IMR-90 (cell line): Measurements from ENCODE around the gene SGO2. TPM values are rescaled to one million over a fixed set of nuclear protein-coding genes. Genes with fewer than 3 reads are reported as not detected.

Experiments
- ATAC-seq: fragments of 200-7000 bp; cut with Tn5 transposase; 2 replicates; pipeline ENCODE4 v1.9.1; 2020; ENCODE audit warnings: low read depth, mild to moderate bottlenecking, moderate library complexity
- BruUV-seq: library from RNA; stranded (reverse); fragments of 400-500 nt; replicated peaks from 2 replicates; lab custom pipeline; 2021; lab: Mats Ljungman, UMichigan
- CTCF ChIA-PET: fragments of 300-600 bp; formaldehyde crosslinking; extraction: SDS; loops from one replicate; lab custom pipeline; 2021; ENCODE audit warnings: antibody characterized with exemption; lab: Yijun Ruan, JAX
- POLR2A ChIA-PET: fragments of 300-600 bp; sonication (Branson Sonifier 250); formaldehyde crosslinking; loops from one replicate; lab custom pipeline; 2022; ENCODE audit warnings: antibody characterized with exemption; ENCODE audit not compliant: unreplicated experiment; lab: Charles Lee
- DNase-seq: peaks from one replicate; pipeline ENCODE4 v3.0.0; 2013
- H2AFZ ChIP-seq: replicated peaks from 2 replicates; pipeline ENCODE3; 2013; ENCODE audit warnings: low read length, mild to moderate bottlenecking; ENCODE audit not compliant: poor library complexity
- H2AK5ac ChIP-seq: 2 replicates; pipeline ENCODE4 v1.6.1; 2013; ENCODE audit warnings: low read depth, low read length, inconsistent platforms
- H2AK9ac ChIP-seq: replicated peaks from 2 replicates; pipeline ENCODE3; 2013; ENCODE audit warnings: mild to moderate bottlenecking, low read depth, low read length, moderate library complexity; ENCODE audit not compliant: poor library complexity
- H2BK120ac ChIP-seq: 2 replicates; pipeline ENCODE4 v1.6.1; 2013; ENCODE audit warnings: low read depth, low read length, inconsistent platforms
- H2BK15ac ChIP-seq: 3 replicates; pipeline ENCODE4 v1.6.1; 2013; ENCODE audit warnings: low read depth, low read length, inconsistent platforms
- H2BK20ac ChIP-seq: 2 replicates; pipeline ENCODE4 v1.6.1; 2013; ENCODE audit warnings: low read depth, mild to moderate bottlenecking, inconsistent platforms, low read length, moderate library complexity
- H2BK5ac ChIP-seq: 2 replicates; pipeline ENCODE4 v1.6.1; 2013; ENCODE audit warnings: mild to moderate bottlenecking, low read depth, low read length, inconsistent platforms; ENCODE audit not compliant: poor library complexity, severe bottlenecking
- H3K14ac ChIP-seq: replicated peaks from 2 replicates; pipeline ENCODE4 v1.6.1; 2013; ENCODE audit warnings: low read depth, low read length, inconsistent platforms
- H3K18ac ChIP-seq: 2 replicates; pipeline ENCODE4 v1.6.1; 2013; ENCODE audit warnings: low read depth, low read length, control low read depth
- H3K23ac ChIP-seq: 2 replicates; pipeline ENCODE4 v1.6.1; 2013; ENCODE audit warnings: low read depth, low read length, inconsistent platforms
- H3K27ac ChIP-seq: 2 replicates; pipeline ENCODE4 v1.5.1; 2013; ENCODE audit warnings: mild to moderate bottlenecking, control low read depth, low read length; ENCODE audit not compliant: insufficient read depth
- H3K27me3 ChIP-seq: 2 replicates; pipeline ENCODE4 v1.6.1; 2013; ENCODE audit warnings: low read length; ENCODE audit not compliant: control insufficient read depth, insufficient read depth
- H3K36me3 ChIP-seq: 2 replicates; pipeline ENCODE4 v1.6.1; 2013; ENCODE audit warnings: low read length, mixed read lengths; ENCODE audit not compliant: control insufficient read depth, insufficient read depth
- H3K4ac ChIP-seq: 2 replicates; pipeline ENCODE4 v1.6.1; 2013; ENCODE audit warnings: low read depth, low read length, inconsistent platforms
- H3K4me1 ChIP-seq: 2 replicates; pipeline ENCODE4 v1.6.1; 2013; ENCODE audit warnings: low read length, mixed read lengths; ENCODE audit not compliant: control insufficient read depth, insufficient read depth
- H3K4me2 ChIP-seq: 2 replicates; pipeline ENCODE4 v1.6.1; 2013; ENCODE audit warnings: low read depth, mild to moderate bottlenecking, control low read depth, low read length, moderate library complexity
- H3K4me3 ChIP-seq: 2 replicates; pipeline ENCODE4 v1.5.1; 2013; ENCODE audit warnings: low read depth, mild to moderate bottlenecking, control low read depth, low read length, moderate library complexity; ENCODE audit not compliant: insufficient read depth
- H3K56ac ChIP-seq: 2 replicates; pipeline ENCODE4 v1.6.1; 2013; ENCODE audit warnings: low read length, inconsistent platforms; ENCODE audit not compliant: insufficient read depth; ENCODE audit errors: extremely low read depth
- H3K79me1 ChIP-seq, 2 experiments: 2 replicates each; pipeline ENCODE4 v1.6.1; 2013; ENCODE audit warnings: low read length in 2 of 2, inconsistent platforms in 1 of 2, low read depth in 1 of 2
- H3K9ac ChIP-seq: 2 replicates; pipeline ENCODE4 v1.6.1; 2013; ENCODE audit warnings: low read depth, low read length, control low read depth
- H3K9me1 ChIP-seq: 2 replicates; pipeline ENCODE4 v1.6.1; 2013; ENCODE audit warnings: low read length, inconsistent platforms; ENCODE audit not compliant: insufficient read depth
- H3K9me3 ChIP-seq: 2 replicates; pipeline ENCODE4 v1.6.1; 2013; ENCODE audit warnings: low read length; ENCODE audit not compliant: control insufficient read depth, insufficient read depth
- H4K20me1 ChIP-seq: 2 replicates; pipeline ENCODE4 v1.6.1; 2013; ENCODE audit warnings: low read length, inconsistent platforms; ENCODE audit not compliant: insufficient read depth
- H4K5ac ChIP-seq: 2 replicates; pipeline ENCODE4 v1.6.1; 2013; ENCODE audit warnings: mild to moderate bottlenecking, low read depth, low read length, control low read depth
- H4K8ac ChIP-seq, 2 experiments: 2 replicates each; pipeline ENCODE4 v1.6.1; 2013; ENCODE audit warnings: low read depth in 2 of 2, low read length in 2 of 2, control low read depth in 1 of 2, inconsistent platforms in 1 of 2
- H4K91ac ChIP-seq: 2 replicates; pipeline ENCODE4 v1.6.1; 2013; ENCODE audit warnings: low read depth, low read length, inconsistent platforms; ENCODE audit not compliant: insufficient read depth
- BHLHE40 ChIP-seq: fragments of 150-350 bp; IDR thresholded peaks from 2 replicates; pipeline ENCODE4 v1.6.1; 2016; ENCODE audit warnings: mild to moderate bottlenecking, low read depth, low read length
- CHD1 ChIP-seq: IDR thresholded peaks from 2 replicates; pipeline ENCODE4 v1.6.1; 2012; ENCODE audit warnings: low read depth, low read length, improper control_type of control experiment
- CTCF ChIP-seq: conservative IDR thresholded peaks from 2 replicates; pipeline ENCODE4 v1.5.1; 2012; ENCODE audit warnings: mild to moderate bottlenecking, low read depth, low read length, improper control_type of control experiment
- FOS ChIP-seq: fragments of 150-350 bp; IDR thresholded peaks from 2 replicates; pipeline ENCODE4 v1.6.1; 2016; ENCODE audit warnings: low read depth, low read length
- MAFK ChIP-seq: IDR thresholded peaks from 2 replicates; pipeline ENCODE4 v1.6.1; 2012; ENCODE audit warnings: low read depth, low read length, improper control_type of control experiment
- MXI1 ChIP-seq: IDR thresholded peaks from 2 replicates; pipeline ENCODE4 v1.6.1; 2012; ENCODE audit warnings: low read depth, mild to moderate bottlenecking, low read length, moderate library complexity, borderline replicate concordance
- NFE2L2 ChIP-seq: fragments of 150-350 bp; IDR thresholded peaks from 2 replicates; pipeline ENCODE4 v1.6.1; 2016; ENCODE audit warnings: low read depth, mild to moderate bottlenecking, low read length
- POLR2A ChIP-seq: IDR thresholded peaks from 2 replicates; pipeline ENCODE4 v1.6.1; 2012; ENCODE audit warnings: mild to moderate bottlenecking, low read depth, low read length
- RAD21 ChIP-seq: IDR thresholded peaks from 2 replicates; pipeline ENCODE4 v1.6.1; 2012; ENCODE audit warnings: low read length, improper control_type of control experiment
- RFX5 ChIP-seq: IDR thresholded peaks from 2 replicates; pipeline ENCODE4 v1.8.0; 2012; ENCODE audit warnings: low read depth, mild to moderate bottlenecking, low read length, moderate library complexity
- SMC3 ChIP-seq: fragments of 150-350 bp; IDR thresholded peaks from 2 replicates; pipeline ENCODE4 v1.6.1; 2016; ENCODE audit warnings: low read depth, mild to moderate bottlenecking, antibody characterized with exemption, low read length, moderate library complexity
- USF2 ChIP-seq: fragments of 150-350 bp; IDR thresholded peaks from 2 replicates; pipeline ENCODE4 v1.6.1; 2017; ENCODE audit warnings: mild to moderate bottlenecking, antibody characterized with exemption, low read length, low read depth
- WGBS, 2 experiments: methylation state at CpG; one replicate each; pipeline versions ENCODE4 v1.1.5 to v1.1.7; 2013; ENCODE audit warnings: missing lambda C conversion rate in 2 of 2; ENCODE audit not compliant: insufficient read length in 1 of 2; ENCODE audit errors: extremely low coverage in 2 of 2; 5-methylcytosine and 5-hydroxymethylcytosine counted together
- dilution Hi-C: fragments of 300-500 bp; cut with HindIII; formaldehyde crosslinking; loops from one replicate; pipeline ENCODE4 v1.14.3; 2018; ENCODE audit warnings: low sequenced_read_pairs; ENCODE audit not compliant: unreplicated experiment
- in situ Hi-C: fragments of 300-500 bp; cut with MboI; formaldehyde crosslinking; loops from 3 replicates; pipeline ENCODE4 v1.14.3; 2019; ENCODE audit warnings: low sequenced_read_pairs, inconsistent platforms, mixed read lengths
- intact Hi-C: fragments of 100-400 bp; cut with micrococcal nuclease; formaldehyde crosslinking; loops from 2 replicates; pipeline ENCODE4 v1.10.0; 2022
- polyA plus RNA-seq, 3 experiments: library from polyadenylated mRNA; depleted of rRNA; stranded (reverse); fragments of >200 nt; gene quantifications; 2 replicates each; pipeline ENCODE4 v1.2.3, GENCODE V29; 2012; ENCODE audit warnings: low replicate concordance in 1 of 3
- total RNA-seq: library from RNA; depleted of rRNA; stranded (reverse); fragments of >200 nt; gene quantifications from 2 replicates; pipeline ENCODE4 v1.2.3, GENCODE V29; 2012
- TF ChIP-seq, protein P1 (sequence below): fragments of 150-350 bp; IDR thresholded peaks from 2 replicates; pipeline ENCODE4 v1.6.1; 2016; ENCODE audit warnings: low read depth, mild to moderate bottlenecking, low read length, moderate library complexity, borderline replicate concordance

Gene SGO2
- total and polyA plus RNA-seq, 2 of the 4 experiments (the other 2 are of a cell fraction), result 5.4 to 6.3 TPM

- TF ChIP-seq RAD21 (no peak), MXI1 (no peak), RFX5 (no peak)
- TF ChIP-seq, protein P1, sequence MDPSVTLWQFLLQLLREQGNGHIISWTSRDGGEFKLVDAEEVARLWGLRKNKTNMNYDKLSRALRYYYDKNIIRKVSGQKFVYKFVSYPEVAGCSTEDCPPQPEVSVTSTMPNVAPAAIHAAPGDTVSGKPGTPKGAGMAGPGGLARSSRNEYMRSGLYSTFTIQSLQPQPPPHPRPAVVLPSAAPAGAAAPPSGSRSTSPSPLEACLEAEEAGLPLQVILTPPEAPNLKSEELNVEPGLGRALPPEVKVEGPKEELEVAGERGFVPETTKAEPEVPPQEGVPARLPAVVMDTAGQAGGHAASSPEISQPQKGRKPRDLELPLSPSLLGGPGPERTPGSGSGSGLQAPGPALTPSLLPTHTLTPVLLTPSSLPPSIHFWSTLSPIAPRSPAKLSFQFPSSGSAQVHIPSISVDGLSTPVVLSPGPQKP, result no peak
Observed at GRCh38 chr2:200515155-200515554, 10.9 kb upstream of the SGO2 start (continued).

DNA sequence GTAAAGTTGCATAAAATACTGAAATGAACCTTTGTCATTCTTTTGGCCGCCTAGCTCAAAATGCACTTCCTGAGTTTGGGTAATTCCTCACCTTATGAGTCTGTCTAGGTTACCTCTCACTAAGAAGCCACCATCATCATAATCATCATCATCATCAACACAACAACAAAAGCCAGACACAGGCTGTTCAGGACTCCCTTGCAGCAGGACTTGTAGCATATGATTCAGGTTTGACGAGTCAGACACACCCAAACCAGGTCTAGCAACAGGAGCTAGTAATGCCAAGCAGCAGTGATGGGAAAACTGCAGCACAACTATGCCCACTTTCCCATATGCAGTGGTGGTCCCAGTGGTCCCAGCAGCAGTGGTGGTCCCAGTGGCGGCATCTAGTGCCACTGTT, 2.8 kb upstream of the SGO2 start:
- Histone ChIP-seq H2BK20ac (no peak overlapping the region), H3K27ac (no peak overlapping the region), H3K4me1 (no peaks in the 10 kb centered on the region), H4K91ac (no peak overlapping the region), H2AK5ac (no peak overlapping the region), H3K4me2 (no peak overlapping the region), H3K79me1 (peaks cover 11 to 21% of the 10 kb centered on the region in 2 experiments; a peak in 3 of 4 replicates), H3K9me1 (no peaks in the 10 kb centered on the region), H2BK15ac (no peak overlapping the region), H3K14ac (no peak overlapping the region), H2BK5ac (no peak overlapping the region), H3K4me3 (no peak overlapping the region), H4K5ac (no peak overlapping the region), H4K8ac (no peak overlapping the region), H3K4ac (no peak overlapping the region), H3K9me3 (no peaks in the 10 kb centered on the region), H3K23ac (no peak overlapping the region), H3K18ac (no peak overlapping the region), H2BK120ac (no peak overlapping the region), H2AK9ac (no peak overlapping the region), H3K9ac (no peak overlapping the region), H3K36me3 (no peaks in the 10 kb centered on the region), H2AFZ (no peak overlapping the region), H3K56ac (no peak overlapping the region), H4K20me1 (no peaks in the 10 kb centered on the region), H3K27me3 (peaks cover 12% of the 10 kb centered on the region)
- DNase-seq, result no peak
- no TSS peak for BruUV-seq
- CTCF ChIA-PET, result no interaction called here
- dilution Hi-C loops, result no loop called here
- intact Hi-C loops, result no loop called here
- no peak for ATAC-seq
- WGBS, 2 experiments, result 88% methylated on average over 1 of the region's 3 CpGs; no CpG with 5 or more reads in 1 of the 2 experiments
- in situ Hi-C loops, result no loop called here
- POLR2A ChIA-PET, result no interaction called here
- TF ChIP-seq USF2, result no peak
- no peak for TF ChIP-seq CTCF
- TF ChIP-seq SMC3, result no peak
- no peak for TF ChIP-seq FOS
- TF ChIP-seq RAD21, result no peak
- TF ChIP-seq NFE2L2, result no peak
- TF ChIP-seq BHLHE40, result no peak
- TF ChIP-seq, protein P1, result no peak
- TF ChIP-seq MAFK, result no peak
- TF ChIP-seq POLR2A, result no peak
- no peak for TF ChIP-seq CHD1
- no peak for TF ChIP-seq RFX5
